Activated T-helper 1 cell treated with anti-CD3 and anti-CD28 coated beads, Interleukin-12 subunit alpha, Interleukin-12 subunit beta, Interleukin-2, Interleukin-4 antibody, amounts not matched to agents 30 ng/mL and 10 ng/mL and 1 ng/mL, durations not matched to agents 14 hours and 24 hours and 36 hours (primary cell): ENCODE measurements around the gene GRB7. TPM values are rescaled to one million over a fixed set of nuclear protein-coding genes. Genes with fewer than 3 reads are reported as not detected.
"Not testable (repeated sequence)": the region's sequence is repeated elsewhere in the genome, so short reads cannot be mapped to it uniquely, and the experiment has no call there.

Experiments
- DNase-seq: peaks from one replicate; pipeline ENCODE4 v3.0.0; 2021; ENCODE audit warnings: low spot score
- H3K27ac Mint-ChIP-seq: one replicate; pipeline ENCODE4 v1.8.0; 2021; ENCODE audit warnings: mild to moderate bottlenecking, mixed read lengths
- H3K27me3 Mint-ChIP-seq: one replicate; pipeline ENCODE4 v1.8.0; 2022; ENCODE audit warnings: mild to moderate bottlenecking, moderate library complexity, mixed read lengths; ENCODE audit not compliant: insufficient read depth
- H3K36me3 Mint-ChIP-seq: one replicate; pipeline ENCODE4 v1.8.0; 2021; ENCODE audit warnings: low read depth, mixed read lengths
- H3K4me1 Mint-ChIP-seq: one replicate; pipeline ENCODE4 v1.8.0; 2021; ENCODE audit warnings: low read depth, mixed read lengths
- H3K4me3 Mint-ChIP-seq: one replicate; pipeline ENCODE4 v1.8.0; 2021; ENCODE audit warnings: mild to moderate bottlenecking, moderate library complexity, mixed read lengths
- H3K9me3 Mint-ChIP-seq: one replicate; pipeline ENCODE4 v1.8.0; 2021; ENCODE audit warnings: mixed read lengths
- intact Hi-C: fragments of 100-400 bp; cut with micrococcal nuclease; formaldehyde crosslinking; loops from one replicate; pipeline ENCODE4 v1.15.1; 2024
- total RNA-seq: library from RNA; stranded (reverse); gene quantifications from 2 replicates; pipeline ENCODE4 v1.2.3, GENCODE V29; 2022

GRB7 gene
- 0.64 and 0.73 TPM in 2 replicates for total RNA-seq

- no peak for DNase-seq
- Mint-ChIP-seq H3K27ac (peak within 1 kb of the TSS; percentile 42), H3K4me3 (peak within 1 kb of the TSS; percentile 60), H3K4me1 (peaks cover 33% of the 10 kb centered on the region), H3K27me3 (peaks cover 23% of the 10 kb centered on the region), H3K36me3 (no peaks in the 10 kb centered on the region), H3K9me3 (no peaks in the 10 kb centered on the region)
- intact Hi-C loops: loop anchor here (1.0 kb wide), 2 partner anchors 8 to 16 kb away; partner anchors contain the start of gene MIEN1
Observed at GRCh38 chr17:39737760-39738567, at the start of gene GRB7. Gene GRB7, plus strand, starts transcription at chr17:39737938. Its CDS starts 4,364 bp downstream, at chr17:39742302.

DNA sequence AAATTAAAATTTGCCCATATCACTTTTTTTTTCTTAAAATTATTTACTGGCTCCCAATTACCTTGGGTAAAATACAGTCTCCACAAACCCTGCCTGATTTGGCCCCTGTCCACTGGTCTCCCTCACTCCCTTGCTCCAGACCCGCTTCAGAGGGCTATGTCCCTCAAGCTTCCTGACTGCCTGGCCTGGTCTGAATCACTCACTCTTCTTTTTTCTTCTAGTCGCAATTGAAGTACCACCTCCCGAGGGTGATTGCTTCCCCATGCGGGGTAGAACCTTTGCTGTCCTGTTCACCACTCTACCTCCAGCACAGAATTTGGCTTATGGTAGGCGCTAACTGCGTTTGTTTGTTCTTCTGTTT is 49.3 kb upstream of the GRB7 start:
- intact Hi-C loops: loop anchor here (1.0 to 5.0 kb wide), 6 partner anchors 9 to 292 kb away; partner anchors contain the start of genes CDK12, IKZF3, MIEN1 and PSMD3
- Mint-ChIP-seq H3K9me3 (no peaks in the 10 kb centered on the region), H3K27ac (peak overlapping the region; percentile 69), H3K4me3 (peak overlapping the region; percentile 94), H3K4me1 (peaks cover 22% of the 10 kb centered on the region), H3K36me3 (peaks cover 13% of the 10 kb centered on the region), H3K27me3 (no peaks in the 10 kb centered on the region)
- no peak for DNase-seq

DNA sequence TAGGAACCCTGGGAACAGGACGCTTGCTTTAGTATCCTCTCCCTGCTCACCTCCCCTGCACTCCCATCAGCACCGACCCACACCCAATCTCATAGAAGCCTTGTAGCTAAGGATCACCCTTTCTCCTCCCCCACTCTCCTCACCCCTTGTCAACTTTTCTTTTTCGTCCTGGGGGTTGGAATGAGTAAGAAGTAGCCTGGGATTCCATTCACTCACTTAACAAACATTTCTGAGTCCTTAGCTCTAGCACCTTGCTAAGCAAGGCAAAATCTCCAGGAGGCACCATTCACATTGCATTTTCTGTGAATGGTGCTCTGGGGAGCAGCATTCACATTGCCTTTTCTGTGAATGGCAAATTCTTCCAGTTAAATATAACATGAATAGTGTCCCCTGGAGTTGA is 48.8 kb upstream of the GRB7 start:
- Mint-ChIP-seq H3K27me3 (no peaks in the 10 kb centered on the region), H3K4me3 (peak overlapping the region; percentile 94), H3K9me3 (no peaks in the 10 kb centered on the region), H3K4me1 (peaks cover 22% of the 10 kb centered on the region), H3K36me3 (peaks cover 13% of the 10 kb centered on the region), H3K27ac (no peak overlapping the region)
- DNase-seq: no peak
- intact Hi-C loops: loop anchor here (1.0 to 5.0 kb wide), 6 partner anchors 10 to 292 kb away; partner anchors contain the start of genes CDK12, IKZF3, MIEN1 and PSMD3

- no peak for DNase-seq
- Mint-ChIP-seq H3K9me3 (no peaks in the 10 kb centered on the region), H3K36me3 (no peaks in the 10 kb centered on the region), H3K27ac (no peak overlapping the region), H3K4me3 (no peak overlapping the region), H3K27me3 (peaks cover 15% of the 10 kb centered on the region), H3K4me1 (no peaks in the 10 kb centered on the region)
- intact Hi-C loops: no loop called here
Observed at GRCh38 chr17:39694593-39694992, 43.1 kb upstream of the GRB7 start.

DNA sequence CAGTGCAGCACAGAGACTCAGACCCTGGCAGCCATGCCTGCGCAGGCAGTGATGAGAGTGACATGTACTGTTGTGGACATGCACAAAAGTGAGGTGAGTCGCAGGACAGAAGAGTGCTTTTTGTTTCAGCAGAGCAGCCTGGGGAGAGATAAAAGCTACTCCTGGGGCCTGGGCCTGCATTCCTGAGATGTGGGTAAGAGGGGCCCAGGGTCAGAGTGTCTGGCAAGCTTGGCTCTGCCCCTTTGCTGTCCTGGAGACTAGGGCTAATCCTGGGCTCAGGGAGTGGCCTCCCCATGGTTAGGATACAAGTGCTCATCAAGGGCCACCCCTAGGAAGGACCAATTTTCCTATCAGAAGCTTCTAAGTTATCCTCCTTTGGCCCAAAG is 42.7 kb upstream of the GRB7 start:
- no peaks in the 10 kb centered on the region for H3K36me3 Mint-ChIP-seq
- peaks cover 18% of the 10 kb centered on the region for H3K27me3 Mint-ChIP-seq
- no peak overlapping the region for H3K27ac Mint-ChIP-seq

DNA sequence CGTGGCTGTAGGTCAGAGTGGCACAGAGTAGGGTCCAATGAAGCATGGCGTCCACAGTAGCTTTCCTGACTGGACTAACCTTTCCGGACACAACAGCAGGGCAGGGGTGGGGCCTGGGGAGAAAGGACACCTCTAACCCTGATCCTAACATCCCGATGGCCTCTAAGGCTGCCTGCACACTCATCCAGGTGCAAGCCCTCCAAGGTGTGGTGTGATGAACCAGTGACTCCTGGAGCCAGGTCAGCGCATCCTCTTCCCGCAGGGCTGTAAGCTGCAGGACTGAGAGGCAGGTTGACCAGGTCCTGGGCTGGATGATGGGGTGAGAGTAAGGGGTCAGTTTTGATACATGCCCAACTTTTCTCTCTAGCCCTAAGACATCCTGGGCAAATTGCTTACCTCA is 41.0 kb upstream of the GRB7 start:
- Mint-ChIP-seq H3K27me3 (peaks cover 31% of the 10 kb centered on the region), H3K9me3 (no peaks in the 10 kb centered on the region), H3K4me3 (no peak overlapping the region), H3K27ac (no peak overlapping the region), H3K36me3 (no peaks in the 10 kb centered on the region), H3K4me1 (no peaks in the 10 kb centered on the region)
- DNase-seq: no peak
- intact Hi-C loops: no loop called here

More for the DNA sequence above, 42.7 kb upstream of the GRB7 start:
- no peak for DNase-seq
- Mint-ChIP-seq H3K9me3 (no peaks in the 10 kb centered on the region), H3K4me1 (no peaks in the 10 kb centered on the region), H3K4me3 (no peak overlapping the region)
- intact Hi-C loops: no loop called here

- DNase-seq: no peak
- no peaks in the 10 kb centered on the region for H3K4me1 Mint-ChIP-seq
- H3K27ac Mint-ChIP-seq: no peak overlapping the region
- H3K9me3 Mint-ChIP-seq: no peaks in the 10 kb centered on the region
- intact Hi-C loops: no loop called here
- peaks cover 41% of the 10 kb centered on the region for H3K27me3 Mint-ChIP-seq
- H3K36me3 Mint-ChIP-seq: no peaks in the 10 kb centered on the region
- no peak overlapping the region for H3K4me3 Mint-ChIP-seq
Observed at GRCh38 chr17:39697961-39698360, 39.8 kb upstream of the GRB7 start.

- H3K9me3 Mint-ChIP-seq, H3K27ac Mint-ChIP-seq, H3K36me3 Mint-ChIP-seq, intact Hi-C loops, DNase-seq, H3K4me1 Mint-ChIP-seq, H3K4me3 Mint-ChIP-seq: not testable (repeated sequence)
- peaks cover 45% of the 10 kb centered on the region for H3K27me3 Mint-ChIP-seq
Observed at GRCh38 chr17:39699157-39699817, 38.5 kb upstream of the GRB7 start.

DNA sequence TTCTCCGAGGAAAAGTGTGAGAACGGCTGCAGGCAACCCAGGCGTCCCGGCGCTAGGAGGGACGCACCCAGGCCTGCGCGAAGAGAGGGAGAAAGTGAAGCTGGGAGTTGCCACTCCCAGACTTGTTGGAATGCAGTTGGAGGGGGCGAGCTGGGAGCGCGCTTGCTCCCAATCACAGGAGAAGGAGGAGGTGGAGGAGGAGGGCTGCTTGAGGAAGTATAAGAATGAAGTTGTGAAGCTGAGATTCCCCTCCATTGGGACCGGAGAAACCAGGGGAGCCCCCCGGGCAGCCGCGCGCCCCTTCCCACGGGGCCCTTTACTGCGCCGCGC is 38.0 kb upstream of the GRB7 start, which contains the start of gene ERBB2:
TSS of gene ERBB2 (plus strand) at position 247 of the 330 bp plus-strand sequence. CDS start 175 bp downstream, outside the sequence.
- peaks cover 7% of the 10 kb centered on the region for H3K4me1 Mint-ChIP-seq
- no peak within 1 kb of the TSS for H3K4me3 Mint-ChIP-seq
- no peak within 1 kb of the TSS for H3K27ac Mint-ChIP-seq
- intact Hi-C loops: no loop called here
- peaks cover 45% of the 10 kb centered on the region for H3K27me3 Mint-ChIP-seq
- DNase-seq: no peak
- no peaks in the 10 kb centered on the region for H3K9me3 Mint-ChIP-seq
- H3K36me3 Mint-ChIP-seq: peaks cover 2% of the 10 kb centered on the region

GRCh38 chr17:39700148-39700987 is 37.4 kb upstream of the GRB7 start:
- DNase-seq: no peak
- no peak overlapping the region for H3K27ac Mint-ChIP-seq
- H3K36me3 Mint-ChIP-seq: peaks cover 2% of the 10 kb centered on the region
- no peak overlapping the region for H3K4me3 Mint-ChIP-seq
- no peaks in the 10 kb centered on the region for H3K9me3 Mint-ChIP-seq
- H3K4me1 Mint-ChIP-seq: peaks cover 7% of the 10 kb centered on the region
- peaks cover 45% of the 10 kb centered on the region for H3K27me3 Mint-ChIP-seq
- intact Hi-C loops: no loop called here

- Mint-ChIP-seq H3K27me3 (peaks cover 45% of the 10 kb centered on the region), H3K36me3 (peaks cover 2% of the 10 kb centered on the region), H3K27ac (no peak overlapping the region), H3K4me3 (no peak overlapping the region), H3K9me3 (no peaks in the 10 kb centered on the region), H3K4me1 (peaks cover 7% of the 10 kb centered on the region)
- no peak for DNase-seq
- intact Hi-C loops: no loop called here
Observed at GRCh38 chr17:39701012-39701783, 36.5 kb upstream of the GRB7 start.

DNA sequence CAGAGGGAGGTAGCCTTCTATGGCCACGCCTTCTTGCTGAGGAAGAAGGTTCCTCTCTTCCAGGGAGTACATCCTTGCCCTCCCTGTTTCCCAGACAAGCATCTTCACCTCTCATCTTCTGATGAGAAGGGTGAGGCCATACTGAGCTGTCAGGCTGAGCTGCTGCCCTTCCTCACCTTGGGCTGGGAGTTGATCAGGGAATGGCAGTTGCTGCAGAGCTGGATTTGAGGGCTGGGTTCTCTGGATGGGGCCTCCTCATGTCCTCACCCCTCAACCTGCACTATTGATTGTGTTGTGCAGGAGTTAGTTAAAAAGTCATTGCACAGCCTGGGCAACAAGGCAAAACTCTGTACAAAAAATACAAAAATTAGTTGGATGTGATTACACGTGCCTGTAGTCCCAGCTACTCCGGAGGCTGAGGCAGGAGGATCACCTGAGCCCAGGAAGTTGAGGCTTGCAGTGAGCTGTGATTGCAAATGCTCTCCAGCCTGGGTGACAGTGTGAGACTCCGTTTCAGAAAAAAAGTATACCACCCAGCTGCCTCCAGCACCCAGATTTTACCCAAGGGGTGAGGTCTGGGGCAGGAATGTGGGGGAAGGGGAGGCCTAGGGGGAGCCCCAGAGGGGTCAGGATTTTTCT is 35.8 kb upstream of the GRB7 start:
- H3K27me3 Mint-ChIP-seq: peaks cover 45% of the 10 kb centered on the region
- peaks cover 9% of the 10 kb centered on the region for H3K4me1 Mint-ChIP-seq
- peaks cover 2% of the 10 kb centered on the region for H3K36me3 Mint-ChIP-seq
- intact Hi-C loops: no loop called here
- H3K4me3 Mint-ChIP-seq: no peak overlapping the region
- no peaks in the 10 kb centered on the region for H3K9me3 Mint-ChIP-seq
- no peak overlapping the region for H3K27ac Mint-ChIP-seq
- DNase-seq: no peak
